ENCODE results near the gene KLK13.

KLK13 gene

DNA sequence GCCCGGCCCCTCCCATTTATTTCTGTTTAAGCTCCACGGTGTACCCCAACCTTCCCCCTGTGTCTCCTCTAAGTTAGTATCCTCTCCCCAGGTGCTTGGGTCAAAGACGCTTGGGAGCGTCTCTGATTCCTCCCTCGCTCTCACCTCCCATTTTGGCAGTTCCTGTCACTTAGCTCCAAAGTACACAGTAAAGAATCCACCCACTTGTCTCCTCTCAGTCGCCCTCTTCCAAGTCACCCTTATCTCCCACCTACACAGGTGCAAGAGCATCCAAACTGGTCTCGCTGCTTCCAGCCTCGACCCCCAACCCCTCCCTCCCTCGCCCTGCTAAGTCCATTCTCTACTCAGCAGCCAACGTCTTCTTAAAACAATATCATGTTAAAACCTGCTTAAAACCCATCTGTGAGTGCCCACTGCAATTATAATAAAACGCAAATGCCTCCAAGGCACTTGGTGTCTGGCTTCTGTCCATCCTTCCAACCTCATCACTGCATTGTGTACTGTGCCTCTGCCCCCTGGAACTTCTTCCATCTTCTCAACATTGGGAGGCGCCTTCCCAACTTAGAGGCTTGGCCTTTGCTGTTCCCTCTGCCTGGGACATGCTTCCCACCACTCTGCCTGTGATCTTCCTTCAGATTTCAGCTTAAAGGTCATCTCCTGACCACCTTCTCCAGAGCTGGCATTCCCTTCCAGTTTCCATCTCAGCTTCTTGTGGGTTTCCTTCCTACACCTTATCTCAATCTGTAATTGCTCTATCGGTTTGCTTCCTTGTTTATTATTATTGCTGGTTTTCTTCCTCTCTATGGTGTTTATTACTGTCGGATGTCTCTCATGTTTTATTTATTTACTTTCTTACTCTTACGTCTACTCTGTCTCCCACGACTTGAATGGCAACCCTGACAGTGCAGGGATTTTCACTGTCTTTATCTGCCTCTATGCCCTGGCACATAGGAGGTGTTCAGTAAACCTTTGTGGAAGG is 27.3 kb upstream of the KLK13 start:
- DNase-seq (ENCODE audit: low spot score), result no peak

DNA sequence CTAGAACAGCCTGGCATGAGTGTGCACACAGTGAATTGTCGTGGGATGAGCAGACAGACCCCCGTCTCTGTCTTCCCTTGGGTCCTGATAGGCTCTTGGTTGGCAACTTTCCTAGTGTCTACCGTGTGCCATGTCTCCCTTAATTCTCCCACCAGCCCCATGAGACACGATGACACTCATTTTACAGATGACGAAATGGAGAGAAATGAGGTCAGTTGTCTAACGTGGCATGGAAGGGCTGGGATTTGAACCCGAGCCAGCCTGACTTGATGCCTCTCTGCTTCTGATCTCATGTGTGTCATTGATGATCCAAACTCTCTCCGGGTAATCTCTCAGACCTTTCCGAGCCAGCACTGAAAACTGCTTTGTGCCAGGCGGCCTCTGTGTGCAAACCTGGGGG is 26.2 kb upstream of the KLK13 start:
- no peak for DNase-seq (ENCODE audit: low spot score)

DNA sequence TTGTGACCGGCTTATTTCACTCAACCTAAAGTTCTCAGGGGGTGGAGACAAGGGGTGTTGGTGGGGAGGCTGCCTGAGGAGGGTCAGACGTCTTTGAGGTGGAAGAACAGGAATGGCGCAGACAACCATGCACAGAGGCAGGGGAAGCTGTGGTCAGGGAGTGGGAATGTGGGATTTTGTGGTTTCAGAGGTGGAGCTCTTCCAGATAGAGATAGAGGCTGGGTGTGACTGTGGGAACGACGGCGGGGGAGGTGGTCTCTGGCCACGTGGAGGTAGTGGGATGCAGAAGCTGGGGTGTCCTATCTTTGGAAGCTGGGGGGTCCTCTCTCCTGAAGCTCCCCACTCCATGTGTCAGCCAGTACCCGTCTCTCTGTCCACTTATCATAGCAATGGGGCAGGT is 25.6 kb upstream of the KLK13 start:
- no peak for DNase-seq (ENCODE audit: low spot score)

DNA sequence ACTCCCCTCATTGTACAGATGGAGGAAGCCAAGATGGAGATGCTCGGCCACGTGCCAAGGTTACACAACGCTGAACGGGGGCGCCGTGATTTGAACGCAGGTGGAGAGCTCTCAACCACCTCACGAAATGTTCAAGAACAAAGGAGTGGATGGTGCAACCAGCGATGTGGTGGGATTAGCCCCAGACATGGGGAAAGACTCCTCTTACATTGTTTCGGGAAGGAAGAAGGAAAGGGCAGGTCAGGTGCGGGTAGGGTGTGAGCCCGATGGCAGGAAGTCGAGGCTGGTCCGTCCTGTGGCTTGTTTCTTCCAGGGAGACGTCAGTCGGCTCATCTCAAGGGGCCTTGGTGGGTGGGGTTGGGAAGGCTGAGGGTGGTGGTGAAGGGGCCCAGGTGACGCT is 24.9 kb upstream of the KLK13 start:
- DNase-seq (ENCODE audit: low spot score), result no peak

DNA sequence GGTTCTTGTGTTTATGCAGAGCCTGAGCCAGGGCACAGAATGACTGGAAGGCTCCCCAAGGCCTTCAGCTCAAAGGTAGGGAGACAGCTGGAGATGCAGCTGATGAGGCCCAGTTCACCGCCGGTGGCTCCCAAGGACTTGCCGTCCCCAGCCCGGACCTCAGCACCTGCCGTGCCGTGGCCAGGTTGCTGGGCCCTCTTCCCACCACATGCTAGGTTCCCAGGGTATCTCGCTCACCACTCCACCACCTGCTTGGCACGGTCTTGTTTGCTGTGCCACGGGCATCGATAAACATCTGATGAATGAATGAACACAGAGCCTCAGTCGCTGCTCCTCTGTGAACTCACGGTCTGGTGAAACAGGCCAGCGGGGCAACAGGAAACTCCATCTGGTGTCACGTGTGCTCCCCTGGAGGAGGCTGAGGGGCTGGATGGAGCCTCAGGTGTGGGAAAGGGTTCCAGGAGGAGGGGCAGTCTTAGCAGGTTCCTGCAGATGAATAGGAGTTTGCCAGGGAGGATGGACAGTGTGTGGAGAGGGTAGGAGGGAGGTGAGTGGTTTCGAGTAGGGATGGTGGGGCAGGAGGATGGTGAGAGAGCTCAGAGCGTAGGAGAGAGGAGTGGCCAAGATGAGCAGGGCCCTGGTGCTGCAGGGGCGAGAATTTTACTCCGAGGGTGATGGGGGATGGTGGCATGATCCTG is 21.4 kb upstream of the KLK13 start:
- DNase-seq (ENCODE audit: low spot score), result no peak

DNA sequence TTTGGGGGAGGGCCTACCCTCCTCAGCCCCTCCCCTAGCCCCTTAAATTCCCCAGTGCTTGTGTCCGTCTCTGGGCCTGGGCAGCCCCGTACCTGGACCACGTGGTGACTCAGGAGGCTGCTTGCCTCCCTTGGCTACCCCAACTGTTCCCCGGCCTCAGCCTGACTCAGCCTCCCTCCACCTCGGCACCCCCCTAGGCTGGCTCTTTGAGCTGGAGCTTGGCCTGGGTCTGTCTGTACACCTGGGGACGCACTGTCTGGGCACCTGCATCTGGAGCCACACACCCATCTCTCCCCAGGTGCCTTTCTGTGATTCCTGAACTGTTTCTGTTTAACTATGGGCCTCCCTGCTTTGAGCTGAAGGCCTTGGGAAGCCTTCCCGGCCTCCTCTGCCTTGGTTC is 19.6 kb upstream of the KLK13 start:
- no peak for DNase-seq (ENCODE audit: low spot score)

- no peak for DNase-seq (ENCODE audit: low spot score)
Observed at GRCh38 chr19:51083783-51084182, 18.9 kb upstream of the KLK13 start.

- DNase-seq (ENCODE audit: low spot score), result no peak
Observed at GRCh38 chr19:51083181-51083580, 18.3 kb upstream of the KLK13 start.

GRCh38 chr19:51082611-51083010 is 17.7 kb upstream of the KLK13 start, which contains the start of gene KLK14:
KLK14 (minus strand) TSS chr19:51082887; CDS start chr19:51082614, 273 bp downstream.
- no peak for DNase-seq (ENCODE audit: low spot score)

DNA sequence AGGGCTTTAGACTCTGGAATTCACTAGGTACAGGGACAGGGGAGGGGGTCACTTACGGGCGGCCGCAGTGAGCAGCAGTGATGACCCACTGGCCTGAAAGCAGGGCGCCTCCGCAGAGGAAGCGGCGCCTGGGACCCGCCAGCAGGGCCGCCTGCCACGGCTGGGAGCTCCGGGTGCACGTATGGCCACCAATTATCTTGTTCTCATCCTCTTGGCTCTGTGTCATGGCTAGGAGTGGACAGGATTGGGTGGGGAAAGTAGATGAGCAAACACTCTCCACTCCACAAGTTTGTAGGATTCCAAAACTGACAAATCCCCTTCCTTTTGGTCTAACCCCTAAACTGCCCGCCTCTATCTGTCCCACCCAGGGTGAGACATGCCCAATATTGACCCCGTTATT is 16.6 kb upstream of the KLK13 start:
- no peak for DNase-seq (ENCODE audit: low spot score)

DNA sequence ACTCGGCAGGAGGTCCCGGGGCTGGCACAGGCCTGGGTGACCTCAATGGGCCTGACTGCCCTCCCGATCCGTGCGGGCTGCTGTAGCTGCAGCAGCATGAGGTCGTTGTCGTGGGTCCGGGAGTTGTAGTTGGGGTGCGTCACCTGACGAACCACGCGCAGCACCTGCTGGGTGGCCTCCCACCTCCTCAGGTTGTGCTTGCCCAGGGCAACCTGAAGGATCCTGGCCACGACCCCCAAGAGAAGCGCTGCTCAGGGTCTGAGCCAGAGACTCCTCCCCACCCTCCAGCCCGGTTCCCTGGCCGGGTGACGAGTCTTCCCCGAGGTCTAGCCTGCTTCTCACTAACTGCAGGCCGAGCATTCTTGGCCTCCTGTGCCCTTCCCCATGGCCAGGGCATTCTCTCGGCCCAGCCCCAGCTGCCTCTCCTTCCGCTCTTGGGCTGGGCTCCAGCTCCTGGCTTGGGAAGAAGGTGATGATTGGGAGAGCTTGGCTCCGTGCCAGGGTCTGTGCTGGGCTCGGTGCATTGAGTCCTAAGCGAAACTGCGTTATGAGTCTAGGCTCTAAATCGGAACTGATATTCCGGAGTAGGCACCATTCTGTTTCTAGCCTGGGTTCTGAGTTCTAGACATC is 14.7 kb upstream of the KLK13 start:
- no peak for DNase-seq (ENCODE audit: low spot score)

DNA sequence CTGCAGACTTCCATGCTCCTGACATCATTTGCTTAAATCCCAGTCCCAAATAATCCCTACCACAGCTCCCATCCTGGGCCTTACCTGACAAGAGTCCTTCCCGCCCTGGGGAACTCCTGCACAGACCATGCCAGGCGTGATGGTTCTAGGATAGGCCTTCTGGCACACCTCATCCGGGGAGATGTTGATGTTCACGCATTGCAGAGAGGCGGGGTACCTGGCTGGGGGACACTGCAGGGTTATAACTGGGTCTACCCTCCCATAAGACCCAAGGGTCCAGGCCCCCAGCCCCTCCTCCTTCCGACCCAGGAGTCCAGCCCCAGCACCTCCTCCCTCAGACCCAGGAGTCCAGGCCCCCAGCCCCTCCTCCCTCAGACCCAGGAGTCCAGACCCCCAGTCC is 13.8 kb upstream of the KLK13 start:
- no peak for DNase-seq (ENCODE audit: low spot score)

DNA sequence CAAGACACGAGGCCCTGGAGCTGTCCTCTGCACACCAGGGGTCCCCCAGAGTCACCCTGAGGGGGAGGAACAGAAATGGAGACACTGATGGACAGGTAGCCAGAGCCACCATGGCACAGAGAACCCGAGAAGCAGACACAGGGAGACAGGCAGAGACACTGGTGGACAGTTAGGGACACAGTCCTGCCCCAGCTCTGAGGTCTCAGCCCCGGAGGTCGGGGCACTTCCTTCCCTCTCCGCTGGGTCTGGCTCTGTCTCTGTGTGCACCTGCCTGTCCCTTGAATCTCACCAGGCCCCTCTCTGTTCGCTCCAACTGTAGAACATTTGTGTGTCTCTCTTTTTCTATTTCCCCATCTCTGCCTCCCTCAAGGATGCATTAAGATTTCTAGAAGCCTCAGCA is 13.2 kb upstream of the KLK13 start:
- no peak for DNase-seq (ENCODE audit: low spot score)

- DNase-seq (ENCODE audit: low spot score), result no peak
Observed at GRCh38 chr19:51076631-51077213, 11.8 kb upstream of the KLK13 start.

GRCh38 chr19:51075998-51076397 is 11.1 kb upstream of the KLK13 start:
- DNase-seq (ENCODE audit: low spot score), result no peak

DNA sequence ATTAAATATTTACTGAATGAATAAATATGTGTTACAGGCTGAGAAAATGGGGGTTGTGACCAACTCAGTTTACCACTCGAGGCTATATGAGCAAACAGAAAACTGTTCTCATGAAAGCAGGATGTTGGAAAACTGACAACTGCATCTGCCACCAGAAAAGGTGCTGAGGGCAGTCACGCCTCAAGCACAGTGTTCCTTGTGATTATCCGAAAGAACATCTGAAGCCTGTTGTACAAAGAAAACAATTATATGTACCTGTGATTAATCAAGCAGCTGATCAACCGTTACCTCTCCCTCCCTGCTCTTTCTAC is 6.2 kb upstream of the KLK13 start:
- DNase-seq (ENCODE audit: low spot score), result no peak

- no peak for DNase-seq (ENCODE audit: low spot score)
Observed at GRCh38 chr19:51070334-51071094, 5.6 kb upstream of the KLK13 start.

DNA sequence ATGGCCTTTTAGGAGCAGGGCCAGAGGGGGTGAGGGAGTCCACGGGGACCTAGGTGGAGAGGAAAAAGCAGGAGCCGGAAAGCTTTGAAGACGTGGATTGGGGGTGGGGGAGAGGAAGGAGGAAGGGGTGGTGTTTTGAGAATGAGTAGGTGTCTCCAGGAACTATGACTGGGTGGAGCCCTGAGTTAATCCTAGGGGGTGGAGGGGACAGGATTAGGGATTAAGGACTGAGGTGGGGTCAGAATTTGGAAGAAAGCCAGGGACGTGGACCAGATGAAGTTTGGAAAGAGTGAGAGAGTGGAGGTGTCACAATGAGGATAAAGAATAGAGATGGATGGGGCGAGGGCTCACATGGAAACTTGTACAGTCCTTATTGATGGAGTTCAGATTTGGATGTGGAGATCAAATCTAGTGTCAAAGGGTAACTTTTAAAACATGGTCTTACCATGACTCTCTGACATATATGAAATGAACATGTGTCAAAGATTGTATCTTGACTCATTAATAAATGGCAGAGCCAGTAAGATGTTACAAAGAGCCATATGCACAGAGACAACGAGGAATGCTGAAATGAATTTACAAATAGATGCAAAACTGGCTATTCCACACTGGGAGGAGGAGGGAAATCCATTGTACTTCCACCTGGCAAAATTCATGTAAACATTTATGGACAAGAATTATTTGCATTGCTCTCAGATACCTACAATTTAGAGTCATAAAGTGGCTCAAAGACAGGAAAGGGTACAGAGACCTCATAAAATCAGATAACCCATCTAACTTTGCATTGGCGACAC is 1.7 kb upstream of the KLK13 start:
- DNase-seq (ENCODE audit: low spot score), result no peak

DNA sequence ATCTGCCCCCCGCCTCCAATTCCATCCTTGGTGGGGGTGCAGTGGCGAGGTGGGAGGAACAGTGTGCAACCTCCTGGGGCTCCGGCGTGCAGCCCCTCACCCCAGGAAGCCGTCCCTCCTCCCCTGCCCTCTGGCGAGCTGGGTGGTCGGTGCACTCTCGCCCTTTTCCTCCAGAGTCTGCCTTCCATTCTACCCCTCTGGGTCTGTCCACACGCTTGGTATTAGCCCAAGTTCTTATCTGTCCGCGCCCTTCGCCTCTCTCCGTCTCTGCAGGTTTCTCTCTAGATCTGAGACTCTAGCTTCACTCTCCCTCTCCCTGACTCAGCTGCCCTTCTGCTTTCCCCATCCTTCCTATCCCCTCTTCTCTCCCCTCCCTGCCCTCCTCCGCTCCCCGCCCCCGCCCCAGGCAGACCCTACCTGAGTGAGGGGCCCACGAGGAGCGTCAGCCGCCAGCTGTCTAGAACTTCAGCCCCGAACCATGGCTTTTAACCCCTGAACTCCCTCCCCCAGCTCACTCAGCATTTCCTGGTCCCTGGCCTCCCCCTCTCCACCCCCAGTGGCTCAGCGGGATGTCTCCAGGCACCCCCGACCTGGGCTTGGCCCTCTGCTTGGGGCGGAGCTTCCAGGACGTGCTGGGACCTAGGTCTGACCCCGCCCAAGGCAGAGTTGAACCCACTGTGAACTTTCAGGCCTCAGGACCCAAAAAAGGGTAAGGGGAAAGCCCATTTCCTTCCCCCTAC is 499 bp upstream of the KLK13 start:
- DNase-seq (ENCODE audit: low spot score), result no peak

DNA sequence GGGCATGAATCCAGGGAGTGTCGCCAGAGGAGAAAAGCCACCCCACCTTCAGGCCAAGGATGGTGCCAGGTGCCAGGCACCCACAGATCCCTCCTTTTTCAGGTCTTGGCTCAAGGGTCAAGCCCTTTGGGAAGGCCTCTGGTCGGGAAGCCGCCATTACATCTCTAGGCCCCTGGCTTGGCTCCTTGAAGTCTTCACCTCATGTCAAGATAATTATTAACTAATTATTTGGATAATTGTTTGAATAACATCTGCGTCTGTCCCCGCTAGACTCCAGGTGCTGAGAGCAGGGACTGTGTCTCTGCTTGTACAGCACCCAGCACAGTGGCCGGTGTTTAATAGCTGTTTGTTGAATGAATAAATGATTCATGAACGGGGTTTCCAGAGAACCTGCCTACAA is 1.2 kb downstream of the KLK13 start:
- DNase-seq (ENCODE audit: low spot score), result no peak
